DMS114 treated with DMSO at 0.1 percent for 48 hours (cell line): ENCODE data around the gene DOCK8.
"Not testable (repeated sequence)": the region's sequence is repeated elsewhere in the genome, so short reads cannot be mapped to it uniquely, and the experiment has no call there.

ENCODE experiments used
- DNase-seq: peaks from one replicate; lab custom pipeline; 2025; ENCODE audit not compliant: unreplicated experiment; lab: John Stamatoyannopoulos, UW

The DOCK8 gene

GRCh38 chr9:405341-405740, 190.7 kb downstream of the DOCK8 start:
- DNase-seq, result no peak

- DNase-seq, result no peak
These were observed 192.4 kb downstream of the DOCK8 start for GRCh38 chr9:406886-407654.

GRCh38 chr9:409655-410054, 195.0 kb downstream of the DOCK8 start:
- not testable (repeated sequence) for DNase-seq

- DNase-seq, result no peak
These were observed 199.9 kb downstream of the DOCK8 start for GRCh38 chr9:414595-414994.

GRCh38 chr9:419571-420171, 205.0 kb downstream of the DOCK8 start:
- DNase-seq, result no peak

- DNase-seq, result no peak
These were observed 207.2 kb downstream of the DOCK8 start for GRCh38 chr9:421896-422295.

- DNase-seq, result no peak
These were observed 211.6 kb downstream of the DOCK8 start for GRCh38 chr9:426264-426663.

DNA sequence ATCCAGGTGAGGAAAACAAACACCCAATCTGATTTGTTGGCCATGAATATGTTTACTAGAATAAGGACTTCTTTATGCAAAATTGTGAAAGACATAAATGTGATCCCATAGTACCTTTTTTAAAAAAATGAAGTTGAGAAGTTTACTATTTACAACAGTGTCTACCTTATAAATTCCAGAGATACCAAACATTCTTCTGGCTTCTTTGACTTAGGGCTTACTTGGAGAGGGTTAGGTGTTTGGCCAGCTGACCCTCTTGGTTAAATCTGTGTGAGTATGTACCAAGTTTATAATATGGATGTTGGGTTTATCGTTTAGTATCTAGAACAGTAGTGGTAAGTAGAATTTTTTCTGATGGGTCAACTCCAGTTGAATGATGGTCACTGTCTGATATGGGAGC, 212.3 kb downstream of the DOCK8 start:
- no peak for DNase-seq

GRCh38 chr9:431701-432100, 217.0 kb downstream of the DOCK8 start:
- DNase-seq, result no peak

GRCh38 chr9:436482-436881, 221.8 kb downstream of the DOCK8 start:
- no peak for DNase-seq

- no peak for DNase-seq
These were observed 222.4 kb downstream of the DOCK8 start for GRCh38 chr9:437066-437465.

GRCh38 chr9:437574-438001, 222.9 kb downstream of the DOCK8 start:
- DNase-seq, result no peak

- DNase-seq, result no peak
These were observed 223.4 kb downstream of the DOCK8 start for GRCh38 chr9:438066-438465.

DNA sequence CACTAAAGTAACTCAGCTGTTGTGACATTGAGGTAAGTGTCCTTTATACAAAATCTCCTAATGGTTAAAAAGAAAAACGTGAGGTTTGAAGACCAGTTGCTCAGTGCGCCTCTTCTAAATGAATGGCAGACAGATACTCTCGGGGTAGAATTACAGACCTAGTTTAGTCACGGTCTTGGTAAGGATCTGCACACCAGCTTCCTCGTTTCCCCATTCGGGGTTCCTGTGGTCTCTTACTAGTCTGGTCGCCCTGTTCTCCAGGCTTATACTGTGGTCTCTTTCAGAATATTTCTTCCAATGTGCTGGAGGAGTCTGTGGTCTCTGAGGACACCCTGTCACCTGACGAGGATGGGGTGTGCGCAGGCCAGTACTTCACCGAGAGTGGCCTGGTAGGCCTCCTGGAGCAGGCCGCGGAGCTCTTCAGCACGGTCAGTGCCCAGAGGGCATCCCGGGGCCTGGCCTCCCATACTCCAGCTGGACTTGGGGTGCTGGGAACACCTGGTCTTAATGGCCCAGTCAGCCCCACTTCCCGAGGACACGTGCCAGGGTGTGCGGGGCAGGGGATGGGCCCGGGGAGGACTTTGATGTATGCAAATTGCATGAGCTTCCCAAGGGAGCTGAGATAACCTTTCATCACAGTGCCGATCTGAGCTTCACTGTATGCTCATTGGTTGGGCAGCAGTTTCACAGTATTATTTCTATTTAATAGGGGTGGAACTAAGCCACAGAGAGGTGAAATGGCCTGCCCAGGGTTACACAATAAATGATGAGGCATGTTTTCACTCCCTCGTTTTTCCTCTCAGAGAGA, 224.5 kb downstream of the DOCK8 start:
- DNase-seq, result no peak

- no peak for DNase-seq
These were observed 226.5 kb downstream of the DOCK8 start for GRCh38 chr9:441126-441525.

GRCh38 chr9:444528-444927, 229.9 kb downstream of the DOCK8 start:
- no peak for DNase-seq

DNA sequence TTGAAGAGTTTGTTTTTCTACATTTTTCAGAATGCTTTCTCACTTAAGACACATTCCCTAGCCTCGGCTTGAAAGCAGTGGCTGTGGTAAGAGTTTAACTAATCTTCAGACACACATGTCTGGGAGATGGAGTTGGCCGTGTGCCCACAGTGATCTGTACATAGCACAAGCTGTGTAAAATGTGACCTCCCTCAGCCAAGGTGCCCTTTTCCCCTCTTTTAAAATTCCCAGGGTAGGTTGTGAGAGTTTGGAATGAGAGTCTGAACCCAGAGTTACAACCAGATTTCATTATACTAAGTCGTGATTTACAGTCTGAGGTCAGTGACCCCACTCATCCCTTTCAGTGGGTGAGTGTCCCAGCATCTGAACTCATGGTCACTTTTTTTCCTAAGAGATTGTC, 230.4 kb downstream of the DOCK8 start:
- no peak for DNase-seq

GRCh38 chr9:446074-446699, 231.5 kb downstream of the DOCK8 start:
- no peak for DNase-seq

- DNase-seq, result no peak
These were observed 232.8 kb downstream of the DOCK8 start for GRCh38 chr9:447230-448025.

DNA sequence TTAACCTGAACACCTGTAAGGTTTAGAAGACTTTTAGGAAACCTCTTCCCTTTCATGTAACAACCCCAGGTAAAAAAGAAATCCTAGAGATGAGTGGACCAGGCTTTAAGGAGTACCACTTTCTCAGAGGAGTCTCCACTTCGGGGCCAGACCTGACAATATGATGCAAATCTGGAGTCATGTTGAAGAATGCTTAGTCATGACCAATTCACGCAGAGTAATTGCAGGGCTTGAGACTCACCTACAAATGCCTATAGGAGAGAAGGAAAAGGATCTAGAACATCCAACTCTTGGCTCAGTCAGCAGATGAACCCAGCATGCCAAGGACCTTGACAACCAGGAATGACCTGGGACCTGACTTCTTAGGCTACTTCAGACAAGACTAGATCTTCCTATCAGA, 235.4 kb downstream of the DOCK8 start:
- no peak for DNase-seq

GRCh38 chr9:450561-450960, 235.9 kb downstream of the DOCK8 start:
- no peak for DNase-seq
